GM18520 (cell line): Measurements from ENCODE around the gene PADI6.

Experiments
- ATAC-seq: cut with Tn5 transposase; IDR thresholded peaks from one replicate; pipeline ENCODE4 v1.9.1; 2021; ENCODE audit not compliant: unreplicated experiment

The PADI6 gene

DNA sequence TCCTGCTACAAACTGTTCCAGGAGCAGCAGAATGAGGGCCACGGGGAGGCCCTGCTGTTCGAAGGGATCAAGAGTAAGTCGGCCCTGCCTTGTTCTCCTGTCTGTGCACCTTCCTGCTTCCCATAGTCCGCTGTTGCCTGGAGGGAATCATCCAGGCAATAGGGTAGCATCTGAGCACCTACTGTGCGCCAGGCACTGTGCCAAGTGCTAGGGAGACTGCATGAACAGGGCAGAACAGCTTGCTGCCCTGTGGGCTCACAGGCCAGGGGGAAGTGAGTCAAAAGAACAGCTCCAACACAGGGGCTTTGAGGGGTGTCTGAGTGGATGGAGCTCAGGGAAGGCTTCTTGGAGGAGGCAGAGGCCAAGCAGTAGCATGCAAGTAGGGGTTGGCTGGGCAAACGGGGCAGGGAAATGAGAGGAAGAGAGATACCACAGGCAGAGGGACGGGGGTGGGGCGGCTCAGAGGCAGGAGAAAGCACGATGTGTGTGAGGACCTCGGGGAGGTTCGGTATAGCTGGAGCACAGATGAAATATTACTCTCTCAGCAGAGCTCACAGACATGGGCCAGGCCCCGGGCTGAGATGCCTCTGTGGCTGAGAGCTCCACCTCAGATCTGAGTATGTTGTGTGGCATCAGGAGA, 15.5 kb upstream of the PADI6 start:
- no peak for ATAC-seq

- ATAC-seq: no peak
Measured at GRCh38 chr1:17358557-17358956, 13.4 kb upstream of the PADI6 start.

DNA sequence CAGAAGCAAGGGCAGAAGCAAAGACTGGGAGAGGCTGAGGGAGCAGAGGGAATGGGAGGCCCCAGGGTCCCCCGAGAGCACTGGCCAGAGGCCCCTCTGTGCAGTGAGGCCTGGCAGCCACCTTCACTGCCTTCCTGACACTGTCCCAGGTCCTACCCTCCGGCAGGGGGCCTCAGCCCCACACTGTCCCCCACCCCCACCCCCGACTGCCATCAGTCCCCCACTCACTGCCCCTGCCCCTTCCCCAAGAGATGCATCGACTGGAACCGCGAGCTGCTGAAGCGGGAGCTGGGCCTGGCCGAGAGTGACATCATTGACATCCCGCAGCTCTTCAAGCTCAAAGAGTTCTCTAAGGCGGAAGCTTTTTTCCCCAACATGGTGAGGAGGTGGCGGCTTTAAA, 13.0 kb upstream of the PADI6 start:
- no peak for ATAC-seq

DNA sequence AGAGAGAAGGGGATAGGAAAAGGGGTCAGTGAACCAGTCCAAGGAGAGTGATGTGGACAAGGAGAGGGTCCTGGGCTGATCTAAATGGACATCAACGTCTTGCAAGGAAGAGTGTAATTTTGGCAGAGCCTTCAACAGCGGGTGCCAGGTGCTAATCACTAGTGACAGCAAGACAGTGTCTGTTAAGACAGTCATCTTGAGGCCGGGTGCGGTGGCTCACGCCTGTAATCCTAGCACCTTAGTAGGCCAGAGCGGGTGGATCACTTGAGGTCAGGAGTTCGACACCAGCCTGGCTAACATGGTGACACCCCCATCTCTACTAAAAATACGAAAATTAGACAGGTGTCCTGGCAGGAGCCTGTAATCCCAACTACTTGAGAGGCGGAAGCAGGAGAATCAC, 12.2 kb upstream of the PADI6 start:
- ATAC-seq: no peak

DNA sequence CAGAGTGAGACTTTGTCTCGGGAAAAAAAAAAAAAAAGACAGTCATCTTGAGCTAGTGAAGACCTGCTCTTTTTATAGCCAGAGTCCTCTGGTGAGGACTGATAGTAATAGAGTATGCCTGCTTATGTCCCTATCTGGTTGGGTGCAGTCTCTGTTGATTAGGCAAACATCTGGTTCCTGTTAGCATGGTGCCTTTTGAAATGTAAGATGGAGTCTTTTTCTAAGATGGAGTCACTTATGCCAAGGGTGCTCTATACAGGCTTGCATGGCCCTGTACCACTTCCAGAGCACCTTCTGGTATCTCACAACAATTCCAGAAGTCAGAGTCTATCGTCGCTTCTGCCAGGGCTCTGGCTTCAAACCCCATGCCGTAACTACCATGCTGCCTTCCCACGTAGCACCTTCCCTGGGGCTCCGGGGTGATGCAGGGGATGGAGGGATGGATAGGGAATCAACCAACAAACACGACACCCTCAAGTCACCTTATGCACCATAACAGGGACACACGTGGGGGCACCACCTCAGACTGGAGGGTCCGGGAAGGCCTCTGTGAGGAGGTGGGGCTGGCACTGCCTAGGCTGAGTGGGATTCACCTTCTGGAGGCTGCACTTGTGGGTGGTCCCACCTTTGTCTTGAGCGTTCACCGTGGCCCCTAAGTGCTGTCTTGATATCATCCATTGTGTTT, 11.6 kb upstream of the PADI6 start:
- no peak for ATAC-seq

DNA sequence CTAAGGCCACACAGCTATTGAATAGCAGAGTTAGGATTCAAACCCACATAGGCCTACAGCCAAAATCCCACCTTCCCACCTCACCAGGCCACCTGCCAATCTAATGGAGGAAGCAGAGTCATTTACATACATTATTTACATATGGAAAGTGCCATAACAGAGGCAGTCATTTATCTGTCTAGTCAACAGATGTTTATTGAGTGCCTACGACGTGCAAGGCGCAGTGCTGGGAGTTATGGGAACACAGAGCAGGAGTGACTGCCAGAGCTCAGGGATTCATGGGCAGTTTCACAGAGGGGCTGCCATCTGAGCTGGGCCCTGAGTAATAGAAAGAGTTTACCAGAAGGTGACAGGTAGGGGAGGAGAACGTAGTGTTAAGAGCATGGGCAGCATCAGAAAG, 10.3 kb upstream of the PADI6 start:
- no peak for ATAC-seq

DNA sequence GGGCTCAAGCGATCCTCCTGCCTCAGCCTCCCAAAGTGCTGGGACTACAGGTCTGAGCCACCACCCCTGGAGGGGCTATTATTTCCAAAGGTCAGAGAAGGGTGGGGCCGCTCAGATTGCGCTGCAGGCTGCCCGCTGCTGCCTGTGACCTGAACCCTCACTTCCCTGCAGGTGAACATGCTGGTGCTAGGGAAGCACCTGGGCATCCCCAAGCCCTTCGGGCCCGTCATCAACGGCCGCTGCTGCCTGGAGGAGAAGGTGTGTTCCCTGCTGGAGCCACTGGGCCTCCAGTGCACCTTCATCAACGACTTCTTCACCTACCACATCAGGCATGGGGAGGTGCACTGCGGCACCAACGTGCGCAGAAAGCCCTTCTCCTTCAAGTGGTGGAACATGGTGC, 8.6 kb upstream of the PADI6 start:
- ATAC-seq: no peak

DNA sequence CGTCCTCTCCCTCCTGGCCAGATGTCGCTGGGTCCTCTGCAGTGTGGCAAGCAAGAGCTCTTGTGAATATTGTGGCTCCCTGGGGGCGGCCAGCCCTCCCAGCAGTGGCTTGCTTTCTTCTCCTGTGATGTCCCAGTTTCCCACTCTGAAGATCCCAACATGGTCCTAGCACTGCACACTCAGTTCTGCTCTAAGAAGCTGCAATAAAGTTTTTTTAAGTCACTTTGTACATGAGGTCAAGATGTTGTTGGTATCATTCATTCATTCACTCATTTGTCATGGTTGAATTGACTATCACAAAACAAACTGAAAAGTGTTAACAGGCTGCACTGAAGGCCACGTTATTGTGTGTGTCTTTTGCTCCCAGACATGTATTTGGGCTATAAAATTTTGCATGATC, 8.2 kb upstream of the PADI6 start:
- no peak for ATAC-seq

- no peak for ATAC-seq
Measured at GRCh38 chr1:17365293-17365692, 6.7 kb upstream of the PADI6 start.

DNA sequence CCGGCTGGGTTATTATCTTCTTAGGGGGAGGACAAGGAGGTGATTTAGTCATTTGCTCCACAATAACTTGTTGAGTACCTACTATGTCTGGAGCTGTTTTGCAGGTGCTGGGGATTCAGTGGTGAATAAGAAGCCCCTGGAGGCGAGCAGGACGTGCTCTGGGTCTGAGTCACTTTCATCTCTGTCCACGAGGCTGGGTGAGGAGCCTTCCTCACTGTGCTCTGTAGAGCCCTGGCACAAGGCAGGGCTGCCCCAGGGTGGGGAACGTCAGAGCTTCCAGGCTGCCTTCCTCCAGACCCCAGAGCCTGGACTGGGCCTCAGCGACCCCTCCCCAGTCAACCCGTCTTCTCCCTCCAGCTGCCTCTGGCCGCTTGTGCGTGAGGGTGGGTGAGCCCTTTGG, 2.5 kb upstream of the PADI6 start:
- no peak for ATAC-seq

DNA sequence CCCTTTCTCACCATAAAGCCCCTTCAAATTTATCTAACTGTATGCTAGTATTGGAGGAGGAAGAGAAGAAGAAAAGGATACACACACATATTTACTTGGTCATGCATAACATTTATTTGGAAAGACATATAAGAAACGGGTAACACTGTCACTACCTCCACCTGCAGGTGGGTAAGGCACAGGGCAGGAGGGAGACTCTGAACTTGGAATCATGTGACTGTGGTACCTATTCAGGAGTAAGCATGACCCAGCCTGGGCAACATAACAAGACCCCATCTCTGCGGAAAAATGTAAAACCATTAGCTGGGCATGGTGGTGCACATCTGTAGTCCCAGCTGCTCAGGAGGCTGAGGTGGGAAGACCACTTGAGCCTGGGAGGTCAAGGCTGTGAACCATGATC, 1.4 kb upstream of the PADI6 start:
- ATAC-seq: no peak

DNA sequence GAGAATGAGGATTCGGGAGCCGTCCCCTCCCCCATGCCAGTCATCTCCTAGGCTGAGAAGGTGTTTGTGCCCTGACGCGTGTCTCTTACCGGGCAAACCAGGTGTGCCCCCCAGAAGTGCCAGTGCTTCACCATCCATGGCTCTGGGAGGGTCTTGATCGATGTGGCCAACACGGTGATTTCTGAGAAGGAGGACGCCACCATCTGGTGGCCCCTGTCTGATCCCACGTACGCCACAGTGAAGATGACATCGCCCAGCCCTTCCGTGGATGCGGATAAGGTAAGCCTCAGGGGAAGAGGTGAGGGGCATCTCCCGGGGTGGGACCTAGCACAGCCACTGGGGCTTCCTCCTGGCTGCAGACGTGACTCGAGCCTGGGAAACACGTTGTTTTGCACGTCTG, 959 bp downstream of the PADI6 start:
- no peak for ATAC-seq

DNA sequence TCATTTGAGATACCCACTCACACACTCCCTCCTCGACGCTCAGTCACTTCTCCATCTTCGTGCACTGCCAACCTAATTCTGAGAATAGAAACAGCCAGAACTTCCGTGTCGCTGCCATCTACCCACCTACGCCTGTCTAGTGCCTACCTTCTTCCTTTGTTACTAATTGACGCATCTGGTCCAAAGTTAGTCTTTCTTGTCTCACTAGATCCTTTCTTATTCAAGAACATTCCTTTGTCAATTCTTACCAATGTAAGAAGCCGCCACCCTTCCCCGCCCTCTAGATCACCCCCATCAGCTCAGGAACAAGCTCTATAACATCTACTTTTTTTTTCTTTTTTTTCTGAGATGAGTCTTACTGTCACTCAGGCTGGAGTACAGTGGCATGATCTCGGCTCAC, 3.7 kb downstream of the PADI6 start:
- ATAC-seq: no peak

GRCh38 chr1:17377325-17377953, 5.4 kb downstream of the PADI6 start:
- no peak for ATAC-seq

- no peak for ATAC-seq
Measured at GRCh38 chr1:17381161-17381560, 9.2 kb downstream of the PADI6 start.

- no peak for ATAC-seq
Measured at GRCh38 chr1:17392199-17392740, 20.3 kb downstream of the PADI6 start.

DNA sequence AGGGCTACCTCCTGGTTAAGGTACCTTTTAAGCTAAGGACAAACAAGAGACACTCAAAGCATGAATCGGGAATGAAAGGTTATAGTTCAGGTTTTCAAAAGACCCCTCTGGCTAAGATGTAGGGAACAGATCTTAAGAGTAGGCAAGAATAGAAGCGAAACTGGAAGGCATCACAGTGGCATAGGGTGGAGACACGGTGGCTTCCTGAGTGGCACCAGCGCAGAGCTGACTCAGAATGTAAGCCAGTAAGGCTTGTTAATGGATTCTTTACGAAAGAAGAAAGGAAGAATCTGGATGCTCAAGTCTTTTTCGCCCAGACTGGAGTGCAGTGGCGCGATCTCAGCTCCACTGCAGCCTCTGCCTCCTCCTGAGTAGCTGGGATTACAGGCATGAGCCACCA, 21.2 kb downstream of the PADI6 start:
- no peak for ATAC-seq

GRCh38 chr1:17397910-17398695, 26.1 kb downstream of the PADI6 start:
- no peak for ATAC-seq

- ATAC-seq: no peak
Measured at GRCh38 chr1:17400725-17401341, 28.8 kb downstream of the PADI6 start.

GRCh38 chr1:17401841-17402240, 29.8 kb downstream of the PADI6 start:
- no peak for ATAC-seq

DNA sequence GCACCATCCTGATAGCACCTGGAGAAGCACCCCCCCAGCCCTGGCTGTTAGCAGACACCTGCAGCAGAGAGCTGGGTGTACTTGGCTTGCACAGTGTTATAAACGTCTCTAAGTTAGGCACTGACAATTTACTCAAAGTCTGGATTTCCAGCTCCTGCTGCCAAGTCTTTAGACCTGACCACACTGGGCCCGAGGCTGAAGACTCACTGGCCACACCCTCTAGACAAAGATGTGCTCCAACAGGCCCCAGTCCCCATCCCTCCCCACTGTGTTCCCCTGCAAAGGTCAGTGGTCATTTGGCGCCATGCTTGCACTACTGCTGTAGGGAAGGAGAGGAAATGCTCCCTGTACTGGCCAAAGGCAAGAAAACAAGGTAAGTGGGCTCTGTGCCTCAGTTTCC, 31.1 kb downstream of the PADI6 start:
- no peak for ATAC-seq
